BE2C (cell line): ENCODE measurements around the gene IL22RA1.

Experiments used
- DNase-seq: peaks from one replicate; pipeline ENCODE4 v3.0.0-alpha.2; 2020
- H3K27me3 ChIP-seq: fragments of 250-450 bp; sonication (Bioruptor Pico); 2 replicates; pipeline ENCODE4 v1.5.1; 2020; ENCODE audit warnings: mild to moderate bottlenecking
- H3K36me3 ChIP-seq: fragments of 250-450 bp; sonication (Bioruptor Pico); 2 replicates; pipeline ENCODE4 v1.5.1; 2020; ENCODE audit warnings: mild to moderate bottlenecking
- H3K4me1 ChIP-seq: fragments of 250-450 bp; sonication (Bioruptor Pico); 2 replicates; pipeline ENCODE4 v1.5.1; 2020
- H3K4me3 ChIP-seq: 2 replicates; pipeline ENCODE4 v1.5.1; 2011; ENCODE audit warnings: low read depth, low read length
- H3K9me3 ChIP-seq: fragments of 250-450 bp; sonication (Bioruptor Pico); 2 replicates; pipeline ENCODE4 v1.5.1; 2020
- CTCF ChIP-seq: IDR thresholded peaks from 2 replicates; pipeline ENCODE4 v1.5.1; 2012; ENCODE audit warnings: mild to moderate bottlenecking, low read depth, low read length

Gene IL22RA1

DNA sequence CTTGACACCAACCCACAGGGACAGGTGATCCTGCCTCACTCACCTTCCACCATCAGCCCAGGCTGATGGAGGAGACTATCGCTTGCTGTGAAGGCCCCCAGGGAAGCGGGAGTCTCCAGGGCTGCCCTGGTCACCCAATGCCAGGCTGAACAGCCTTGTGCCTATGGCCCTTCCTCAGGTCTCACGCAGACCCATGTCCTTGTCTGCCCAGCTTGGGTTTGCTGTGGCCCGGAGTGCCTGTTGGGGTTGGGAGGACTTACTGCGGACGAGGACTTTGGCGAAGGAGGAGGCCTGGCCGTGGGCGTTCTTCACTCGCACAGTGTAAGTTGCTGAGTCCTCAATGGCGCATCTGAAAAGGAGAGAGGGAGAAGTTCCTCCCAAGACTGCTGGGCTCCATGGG is 45.3 kb downstream of the IL22RA1 start:
- no peaks in the 10 kb centered on the region for H3K27me3 ChIP-seq
- TF ChIP-seq CTCF = no peak
- no peak overlapping the region for H3K4me3 ChIP-seq
- no peak for DNase-seq
- no peaks in the 10 kb centered on the region for H3K9me3 ChIP-seq
- H3K36me3 ChIP-seq = no peaks in the 10 kb centered on the region
- H3K4me1 ChIP-seq = no peaks in the 10 kb centered on the region

DNA sequence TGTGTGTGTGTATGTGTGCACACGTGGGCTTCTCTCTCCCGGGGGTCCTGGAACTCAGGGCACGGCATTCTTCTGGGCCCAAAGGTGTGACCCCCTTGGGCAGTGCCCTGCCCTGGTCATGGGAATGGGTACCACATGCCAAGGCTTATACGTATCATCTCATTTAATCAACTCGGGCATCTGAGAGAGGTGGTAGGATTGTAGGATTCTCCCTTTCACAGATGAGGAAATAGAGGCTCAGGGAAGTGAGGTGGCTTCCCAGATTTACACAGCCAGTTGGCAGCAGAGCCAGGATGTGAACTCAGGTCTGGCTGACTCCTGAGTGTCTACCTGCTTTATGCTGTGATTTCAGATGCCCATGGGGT is 46.2 kb downstream of the IL22RA1 start:
- no peak overlapping the region for H3K4me3 ChIP-seq
- TF ChIP-seq CTCF = no peak
- H3K4me1 ChIP-seq = no peaks in the 10 kb centered on the region
- no peak for DNase-seq
- no peaks in the 10 kb centered on the region for H3K9me3 ChIP-seq
- no peaks in the 10 kb centered on the region for H3K36me3 ChIP-seq
- H3K27me3 ChIP-seq = no peaks in the 10 kb centered on the region

- Histone ChIP-seq H3K9me3 (no peaks in the 10 kb centered on the region), H3K27me3 (no peaks in the 10 kb centered on the region), H3K36me3 (no peaks in the 10 kb centered on the region), H3K4me3 (no peak overlapping the region), H3K4me1 (no peaks in the 10 kb centered on the region)
- no peak for DNase-seq
- no peak for TF ChIP-seq CTCF
These were observed 46.8 kb downstream of the IL22RA1 start for GRCh38 chr1:24096009-24096738.

DNA sequence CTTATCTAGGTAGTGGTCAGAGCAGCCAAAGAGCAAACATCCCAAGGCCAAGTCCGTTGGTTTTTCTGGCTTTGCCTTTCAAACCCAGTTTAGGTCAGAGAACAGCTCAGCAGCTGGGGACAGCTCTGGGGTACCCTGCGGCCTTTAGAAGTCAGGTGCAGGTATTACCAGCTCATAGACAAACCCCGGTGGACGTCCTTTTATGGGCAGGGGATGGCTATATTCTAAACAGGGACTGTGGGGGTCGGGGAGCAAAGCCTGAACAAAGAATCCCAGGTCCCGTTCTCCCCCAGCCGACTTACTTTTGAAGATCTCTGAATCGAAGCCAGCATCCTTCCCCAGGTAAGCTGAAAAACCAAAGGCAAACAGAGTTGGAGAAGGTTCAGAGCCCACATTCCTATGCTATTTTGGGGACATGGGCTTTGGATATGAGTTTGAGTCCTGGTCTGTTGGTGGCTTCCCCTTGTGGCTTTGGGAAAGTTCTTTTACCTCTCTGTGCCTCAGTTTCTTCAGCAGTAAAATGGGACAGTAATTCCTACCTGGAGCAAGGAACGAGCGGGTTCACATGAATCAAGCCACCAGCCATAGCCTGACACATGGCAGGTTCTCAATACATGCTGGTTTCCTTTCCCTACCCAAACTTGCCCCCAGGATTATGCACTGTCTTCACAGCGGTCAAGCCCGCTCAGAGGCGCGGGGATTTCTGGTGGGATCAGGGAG is 47.6 kb downstream of the IL22RA1 start:
- no peaks in the 10 kb centered on the region for H3K36me3 ChIP-seq
- no peak overlapping the region for H3K4me3 ChIP-seq

GRCh38 chr1:24094554-24094953 is 48.4 kb downstream of the IL22RA1 start:
- Histone ChIP-seq H3K36me3 (no peaks in the 10 kb centered on the region), H3K9me3 (no peaks in the 10 kb centered on the region), H3K4me1 (no peaks in the 10 kb centered on the region), H3K4me3 (no peak overlapping the region), H3K27me3 (no peaks in the 10 kb centered on the region)
- TF ChIP-seq CTCF = no peak
- DNase-seq = no peak

More for the DNA sequence above, 47.6 kb downstream of the IL22RA1 start:
- H3K9me3 ChIP-seq = no peaks in the 10 kb centered on the region
- H3K4me1 ChIP-seq = no peaks in the 10 kb centered on the region
- no peak for TF ChIP-seq CTCF
- H3K27me3 ChIP-seq = no peaks in the 10 kb centered on the region
- no peak for DNase-seq

DNA sequence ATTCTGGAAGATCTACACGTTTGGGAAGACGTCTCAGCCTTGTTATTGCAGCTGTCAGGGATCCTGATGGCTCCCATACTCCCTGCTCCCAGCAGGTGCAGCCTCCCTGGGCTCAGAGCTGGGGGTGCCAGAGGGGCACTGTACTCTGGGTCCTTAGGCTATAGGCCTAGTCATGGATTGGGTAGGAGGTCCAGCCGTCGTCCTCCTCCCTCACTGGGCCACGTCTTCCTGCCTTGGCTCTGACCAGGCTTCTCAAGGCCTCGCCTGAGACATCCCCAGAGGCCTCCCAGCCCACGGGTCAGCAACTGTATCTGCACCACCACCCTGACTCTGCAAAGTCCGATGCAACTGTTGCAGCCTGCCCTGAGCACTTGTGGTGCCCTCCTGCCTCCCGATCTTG is 49.2 kb downstream of the IL22RA1 start:
- no peak for DNase-seq
- Histone ChIP-seq H3K4me3 (no peak overlapping the region), H3K4me1 (no peaks in the 10 kb centered on the region), H3K27me3 (no peaks in the 10 kb centered on the region), H3K9me3 (no peaks in the 10 kb centered on the region), H3K36me3 (no peaks in the 10 kb centered on the region)
- TF ChIP-seq CTCF = no peak
